Measurements from ENCODE around the gene ISCU. TPM values are rescaled to one million over a fixed set of nuclear protein-coding genes. Genes with fewer than 3 reads are reported as not detected.

Gene ISCU
- 72.4 and 181 TPM in 2 replicates for total RNA-seq

DNA sequence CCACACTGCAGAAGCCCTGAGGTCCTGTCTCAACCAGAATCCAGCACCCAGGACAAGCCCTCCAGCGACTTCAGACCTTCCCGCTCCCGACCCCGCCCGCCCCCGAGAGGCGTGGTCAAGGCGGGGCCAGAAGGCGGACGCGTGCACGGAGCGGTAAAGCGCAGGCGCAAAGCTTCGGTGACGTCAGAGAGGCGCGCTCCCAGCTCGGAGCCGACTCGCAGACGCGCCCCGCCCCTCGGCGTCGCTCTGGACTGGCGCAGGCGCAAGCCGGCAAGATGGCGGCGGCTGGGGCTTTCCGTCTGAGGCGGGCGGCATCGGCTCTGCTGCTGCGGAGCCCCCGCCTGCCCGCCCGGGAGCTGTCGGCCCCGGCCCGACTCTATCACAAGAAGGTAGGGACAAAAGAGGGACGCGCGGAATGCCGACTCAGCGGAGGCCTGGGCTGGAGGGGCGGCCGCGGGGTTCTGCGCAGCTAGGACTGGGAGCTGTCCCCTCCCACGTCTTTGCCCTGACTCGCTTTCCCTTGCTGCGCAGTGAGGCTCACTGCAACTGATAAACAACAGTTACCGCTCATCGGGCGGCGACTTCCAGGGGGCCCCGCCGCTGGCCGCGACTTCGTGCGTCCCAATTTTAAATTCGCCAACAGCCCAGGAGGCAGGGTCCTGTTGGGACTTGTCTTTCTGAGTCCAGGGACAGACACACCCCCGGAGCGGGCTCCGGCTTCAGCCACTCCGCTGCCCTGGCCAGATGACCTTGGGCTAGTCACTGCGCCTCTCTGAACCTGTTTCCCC lies at the start of gene ISCU:
Gene ISCU (plus strand): TSS at position 249 of the 788 bp plus-strand sequence. CDS start 27 bp downstream, at position 276.

DNA sequence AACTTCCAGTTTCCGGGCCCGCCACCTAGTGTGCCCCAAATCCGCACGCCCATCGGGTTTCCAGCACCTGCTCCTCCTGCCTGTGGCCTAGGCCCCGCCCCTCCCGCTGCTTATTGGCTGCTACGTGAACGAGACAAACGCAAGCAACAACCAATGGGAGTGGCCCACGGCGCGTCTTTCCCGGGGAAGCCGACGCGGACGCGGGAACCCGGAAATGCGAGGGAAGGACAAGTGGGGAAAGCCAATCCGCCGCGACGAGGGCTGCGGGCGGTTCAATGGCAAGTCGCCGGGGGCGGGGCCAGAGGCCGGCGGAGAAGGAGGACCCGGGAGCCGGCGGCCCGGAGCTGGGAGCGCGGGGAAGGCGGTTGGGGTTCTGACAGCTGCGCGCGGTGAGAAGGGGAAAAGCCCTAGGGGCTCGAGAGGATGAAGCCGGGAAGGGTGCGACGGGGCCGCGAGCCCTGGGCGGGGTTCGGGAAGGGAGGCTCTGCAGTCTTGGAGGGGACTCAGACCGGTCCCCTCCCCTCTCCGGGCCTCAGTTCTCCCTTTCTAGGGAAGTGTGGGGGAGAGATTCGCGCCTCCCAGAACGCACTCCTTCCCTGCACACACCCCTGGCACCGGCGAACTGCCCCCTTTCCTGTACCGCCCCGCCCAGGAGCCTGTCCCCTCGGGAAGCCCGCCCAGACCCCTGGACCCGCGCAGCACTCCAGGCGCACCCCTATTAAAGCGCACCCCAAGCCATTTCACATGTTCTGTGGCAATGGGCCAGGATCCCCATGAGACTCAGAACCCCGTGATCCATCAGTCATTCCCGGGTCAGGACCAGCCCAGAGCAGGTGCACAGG lies 47.2 kb upstream of the ISCU start, which contains the start of gene FICD:
Gene FICD (plus strand): TSS at position 305 of the 842 bp plus-strand sequence. CDS start 1,696 bp downstream, outside the sequence.

DNA sequence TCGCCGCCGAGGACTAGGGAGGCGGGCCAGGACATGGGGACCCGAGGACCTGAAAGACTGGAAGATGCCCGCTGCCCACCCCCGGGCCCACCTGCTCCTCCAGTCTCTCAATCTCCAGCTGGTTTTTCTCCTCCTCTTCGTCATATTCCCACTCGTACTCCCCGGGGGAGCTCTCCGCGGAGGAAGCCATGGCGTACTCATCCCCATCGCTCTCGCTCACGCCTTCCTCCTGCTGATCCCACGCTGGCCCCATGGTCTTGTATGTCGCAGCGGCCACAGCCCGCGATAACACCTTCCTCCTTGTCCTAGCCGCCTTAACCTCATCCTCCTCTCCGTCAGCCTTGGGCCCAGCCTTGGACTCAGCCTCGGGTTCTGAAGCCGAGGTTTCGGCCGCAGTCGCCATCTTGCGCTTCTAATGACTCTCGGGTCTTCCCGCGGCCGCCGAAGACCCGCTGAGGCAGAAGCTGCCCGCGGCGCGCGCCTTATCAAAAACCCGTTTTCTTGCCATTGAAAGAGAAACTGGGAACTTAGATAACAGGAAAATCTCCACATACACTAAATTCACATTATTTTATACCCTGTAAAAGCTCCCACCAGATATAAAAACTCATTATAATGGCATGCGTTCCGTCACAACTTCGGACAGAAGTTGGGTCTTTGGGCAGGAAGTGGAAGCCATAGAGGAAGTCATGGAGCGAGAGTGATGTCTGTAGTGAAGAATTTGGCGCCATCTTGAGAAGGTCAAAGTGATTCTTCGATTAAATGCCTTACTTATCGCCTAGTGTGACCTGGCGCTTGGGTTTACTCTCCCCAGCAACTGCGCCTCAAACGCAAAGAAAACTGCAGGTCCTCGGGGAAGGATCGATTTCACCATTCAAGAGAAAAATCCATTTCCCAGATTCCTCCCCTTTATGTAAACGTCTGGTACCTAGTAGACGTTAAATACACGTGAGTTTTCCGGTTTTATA lies 1.4 kb upstream of the ISCU start, which contains the start of gene SART3:
Gene SART3 (minus strand): TSS at position 422 of the 968 bp plus-strand sequence. CDS start 19 bp downstream, at position 403.

DNA sequence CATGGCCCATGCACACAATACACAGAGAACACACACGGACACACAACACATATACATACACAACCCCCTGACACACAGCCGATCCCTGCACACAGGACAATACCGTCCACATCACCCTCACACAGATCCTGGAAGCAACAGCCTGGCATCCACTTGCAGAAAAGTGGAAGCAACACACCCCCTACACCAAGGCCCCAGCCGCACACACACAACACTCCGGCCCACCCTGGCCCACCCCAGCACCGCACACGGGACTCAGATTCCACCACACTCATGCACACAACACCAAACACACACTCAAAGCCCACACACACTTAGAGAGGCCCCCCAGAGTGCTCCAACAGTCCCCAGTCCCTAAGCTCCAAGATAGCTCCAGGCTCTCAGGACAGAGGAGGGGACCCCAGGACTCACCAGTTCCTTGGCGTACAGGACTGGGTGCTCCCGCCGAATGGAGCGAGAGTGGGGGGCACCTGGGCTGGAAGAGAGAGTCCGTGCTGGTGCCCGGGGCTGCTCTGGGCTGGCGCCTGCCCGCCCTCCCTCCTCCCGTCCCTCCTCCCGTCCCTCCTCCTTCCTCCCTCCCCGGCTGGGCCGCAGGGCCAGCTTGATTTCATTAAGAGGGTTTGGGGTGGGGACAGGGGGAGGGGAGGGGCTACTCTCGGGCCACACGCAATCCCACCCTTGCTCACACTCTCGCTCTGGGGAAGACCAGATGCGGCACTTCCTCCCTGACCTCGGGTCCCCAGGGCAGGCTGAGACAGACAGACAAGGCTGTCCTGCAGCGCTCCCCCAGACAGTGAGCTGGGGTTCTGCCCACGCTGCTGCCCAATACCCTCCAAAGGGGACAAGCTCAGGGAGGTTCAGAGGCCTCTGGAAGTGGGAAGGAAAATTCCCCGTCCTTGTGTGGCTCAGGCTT lies 35.4 kb downstream of the ISCU start, which contains the start of gene TMEM119:
Gene TMEM119 (minus strand): TSS at position 526 of the 913 bp plus-strand sequence. CDS start 5,701 bp downstream, outside the sequence.

Other genes with a start within 250 kb of the ISCU start
- gene CMKLR1, start 223.3 kb upstream of the ISCU start, total RNA-seq, result 1.1 and 7.4 TPM in 2 replicates
- gene FICD, start 47.3 kb upstream of the ISCU start, total RNA-seq, result 18.2 and 114 TPM in 2 replicates
- gene SART3, start 1.4 kb upstream of the ISCU start, total RNA-seq, result 51.3 and 84.7 TPM in 2 replicates
- 91.9 and 104 TPM in 2 replicates for gene TMEM119, start 35.5 kb downstream of the ISCU start, total RNA-seq
- gene SELPLG, start 71.3 kb downstream of the ISCU start, total RNA-seq, result 1.3 and 2.1 TPM in 2 replicates
- 169 and 330 TPM in 2 replicates for gene CORO1C, start 168.9 kb downstream of the ISCU start, total RNA-seq